Measurements from ENCODE around the gene NELFE.

DNA sequence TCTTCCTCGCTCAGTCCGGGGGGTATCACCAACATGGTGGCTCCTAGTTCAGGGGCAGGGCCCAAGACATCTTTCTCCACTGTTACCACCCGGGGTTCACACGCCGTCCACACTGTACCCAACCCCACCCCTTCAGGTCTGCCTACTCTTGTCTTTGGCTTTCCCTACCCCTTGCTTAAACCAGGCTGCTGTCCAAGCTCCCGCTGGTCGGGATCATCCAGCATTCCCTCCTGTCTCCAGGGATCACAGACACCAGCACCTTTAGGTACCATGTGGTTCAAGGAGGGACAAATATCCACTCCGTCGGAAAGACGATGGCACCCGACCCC lies 395 bp downstream of the NELFE start:
- TF ChIP-seq, protein P1, sequence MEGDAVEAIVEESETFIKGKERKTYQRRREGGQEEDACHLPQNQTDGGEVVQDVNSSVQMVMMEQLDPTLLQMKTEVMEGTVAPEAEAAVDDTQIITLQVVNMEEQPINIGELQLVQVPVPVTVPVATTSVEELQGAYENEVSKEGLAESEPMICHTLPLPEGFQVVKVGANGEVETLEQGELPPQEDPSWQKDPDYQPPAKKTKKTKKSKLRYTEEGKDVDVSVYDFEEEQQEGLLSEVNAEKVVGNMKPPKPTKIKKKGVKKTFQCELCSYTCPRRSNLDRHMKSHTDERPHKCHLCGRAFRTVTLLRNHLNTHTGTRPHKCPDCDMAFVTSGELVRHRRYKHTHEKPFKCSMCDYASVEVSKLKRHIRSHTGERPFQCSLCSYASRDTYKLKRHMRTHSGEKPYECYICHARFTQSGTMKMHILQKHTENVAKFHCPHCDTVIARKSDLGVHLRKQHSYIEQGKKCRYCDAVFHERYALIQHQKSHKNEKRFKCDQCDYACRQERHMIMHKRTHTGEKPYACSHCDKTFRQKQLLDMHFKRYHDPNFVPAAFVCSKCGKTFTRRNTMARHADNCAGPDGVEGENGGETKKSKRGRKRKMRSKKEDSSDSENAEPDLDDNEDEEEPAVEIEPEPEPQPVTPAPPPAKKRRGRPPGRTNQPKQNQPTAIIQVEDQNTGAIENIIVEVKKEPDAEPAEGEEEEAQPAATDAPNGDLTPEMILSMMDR (IDR thresholded peaks at IDR 0.05), result no peak
- no peak for TF ChIP-seq POLR2A (IDR thresholded peaks at IDR 0.05)
